ENCODE measurements around the gene QPCTL.

Gene QPCTL

GRCh38 chr19:45692187-45693105 is at the start of gene QPCTL:
QPCTL (plus strand) TSS chr19:45692666; CDS start chr19:45692704, 38 bp downstream.
- DNase-seq, result peak; percentile 99 to 100

GRCh38 chr19:45643024-45643926 is 49.2 kb upstream of the QPCTL start:
- DNase-seq, result peak; percentile 85 to 88

GRCh38 chr19:45643927-45644771 is 48.3 kb upstream of the QPCTL start:
- no peak for DNase-seq

- DNase-seq, result no peak
Measured at GRCh38 chr19:45645068-45645630, 47.3 kb upstream of the QPCTL start.

GRCh38 chr19:45645631-45646344 is 46.7 kb upstream of the QPCTL start:
- no peak for DNase-seq

- no peak for DNase-seq
Measured at GRCh38 chr19:45646345-45646698, 46.1 kb upstream of the QPCTL start.

GRCh38 chr19:45650722-45651121 is 41.7 kb upstream of the QPCTL start:
- DNase-seq, result no peak

GRCh38 chr19:45653634-45654033 is 38.8 kb upstream of the QPCTL start:
- DNase-seq, result no peak

- DNase-seq, result no peak
Measured at GRCh38 chr19:45655073-45655472, 37.4 kb upstream of the QPCTL start.

GRCh38 chr19:45657520-45658167 is 34.8 kb upstream of the QPCTL start:
- no peak for DNase-seq

GRCh38 chr19:45659096-45659729 is 33.3 kb upstream of the QPCTL start:
- DNase-seq, result no peak

GRCh38 chr19:45660636-45661035 is 31.8 kb upstream of the QPCTL start:
- DNase-seq, result no peak

GRCh38 chr19:45663800-45664199 is 28.7 kb upstream of the QPCTL start:
- DNase-seq, result peak in 1 of 2 experiments; percentile 21

- no peak for DNase-seq
Measured at GRCh38 chr19:45664575-45664974, 27.9 kb upstream of the QPCTL start.

GRCh38 chr19:45667620-45668341 is 24.7 kb upstream of the QPCTL start, which contains the start of gene GIPR:
GIPR (plus strand) TSS chr19:45668221; CDS start chr19:45669521, 1,300 bp downstream.
- DNase-seq, result peak; percentile 4 to 27

GRCh38 chr19:45668342-45668871 is 24.1 kb upstream of the QPCTL start:
- DNase-seq, result peak; percentile 11 to 40

GRCh38 chr19:45670670-45671453 is 21.6 kb upstream of the QPCTL start:
- DNase-seq, result peak; percentile 71 to 73

- no peak for DNase-seq
Measured at GRCh38 chr19:45674946-45675345, 17.5 kb upstream of the QPCTL start.

GRCh38 chr19:45676851-45677263 is 15.6 kb upstream of the QPCTL start:
- DNase-seq, result no peak

All from Kasumi-1 (cell line).